Lower leg skin (tissue), 3 donors: ENCODE results near the gene DDX39A.

Experiments used
- CTCF ChIP-seq, 3 donors: fragments of 450-650 bp; IDR thresholded peaks; one replicate each; pipeline ENCODE4 v1.5.1; 2016; ENCODE audit warnings: antibody characterized with exemption in 3 of 3, mild to moderate bottlenecking in 3 of 3, moderate library complexity in 2 of 3
- POLR2A ChIP-seq, 2 donors: fragments of 450-650 bp; IDR thresholded peaks; one replicate each; pipeline ENCODE4 v1.6.1; 2016 to 2017; ENCODE audit warnings: antibody characterized with exemption in 2 of 2, mild to moderate bottlenecking in 1 of 2, moderate library complexity in 1 of 2

GRCh38 chr19:14404312-14404711 is 14.8 kb downstream of the DDX39A start:
- TF ChIP-seq CTCF (IDR thresholded peaks at IDR 0.05) (no peak), POLR2A (IDR thresholded peaks at IDR 0.05) (no peak)
